HL-60 (cell line): ENCODE results near the gene MFAP3.

ENCODE experiments used
- POLR2AphosphoS5 ChIP-seq: IDR thresholded peaks from 2 replicates; pipeline ENCODE4 v1.6.1; 2012; ENCODE audit warnings: low read depth
- SPI1 ChIP-seq: IDR thresholded peaks from 2 replicates; pipeline ENCODE4 v1.6.1; 2012; ENCODE audit warnings: low read depth, mild to moderate bottlenecking, borderline replicate concordance
- TF ChIP-seq, protein P1 (sequence below): IDR thresholded peaks from one replicate; pipeline ENCODE4 v1.5.1; 2011; ENCODE audit warnings: low read length, control low read depth, inconsistent platforms; ENCODE audit not compliant: insufficient read depth
- TF ChIP-seq, protein P2 (sequence below): IDR thresholded peaks from 2 replicates; pipeline ENCODE4 v1.6.1; 2012; ENCODE audit warnings: low read depth; ENCODE audit not compliant: insufficient replicate concordance

DNA sequence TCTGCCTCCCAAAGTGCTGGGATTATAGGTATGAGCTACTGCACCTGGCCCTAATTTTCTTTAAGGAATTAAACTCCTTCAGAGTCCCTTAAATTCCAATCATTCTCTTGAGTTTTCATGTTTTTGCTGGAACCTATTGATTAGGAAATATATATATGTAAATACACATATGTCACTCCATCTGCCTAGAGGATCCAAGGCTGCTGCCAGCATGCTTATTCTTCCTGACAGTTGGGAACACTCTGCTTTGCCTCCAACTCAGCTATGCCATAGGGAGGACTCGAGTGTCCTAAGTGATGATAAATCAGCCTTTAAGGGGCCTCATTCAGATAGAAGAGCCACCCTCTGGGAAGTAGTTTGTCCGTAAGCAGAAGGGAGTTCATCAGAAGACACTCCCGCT lies 21.8 kb downstream of the MFAP3 start:
- TF ChIP-seq, protein P1, sequence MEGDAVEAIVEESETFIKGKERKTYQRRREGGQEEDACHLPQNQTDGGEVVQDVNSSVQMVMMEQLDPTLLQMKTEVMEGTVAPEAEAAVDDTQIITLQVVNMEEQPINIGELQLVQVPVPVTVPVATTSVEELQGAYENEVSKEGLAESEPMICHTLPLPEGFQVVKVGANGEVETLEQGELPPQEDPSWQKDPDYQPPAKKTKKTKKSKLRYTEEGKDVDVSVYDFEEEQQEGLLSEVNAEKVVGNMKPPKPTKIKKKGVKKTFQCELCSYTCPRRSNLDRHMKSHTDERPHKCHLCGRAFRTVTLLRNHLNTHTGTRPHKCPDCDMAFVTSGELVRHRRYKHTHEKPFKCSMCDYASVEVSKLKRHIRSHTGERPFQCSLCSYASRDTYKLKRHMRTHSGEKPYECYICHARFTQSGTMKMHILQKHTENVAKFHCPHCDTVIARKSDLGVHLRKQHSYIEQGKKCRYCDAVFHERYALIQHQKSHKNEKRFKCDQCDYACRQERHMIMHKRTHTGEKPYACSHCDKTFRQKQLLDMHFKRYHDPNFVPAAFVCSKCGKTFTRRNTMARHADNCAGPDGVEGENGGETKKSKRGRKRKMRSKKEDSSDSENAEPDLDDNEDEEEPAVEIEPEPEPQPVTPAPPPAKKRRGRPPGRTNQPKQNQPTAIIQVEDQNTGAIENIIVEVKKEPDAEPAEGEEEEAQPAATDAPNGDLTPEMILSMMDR: no peak
- TF ChIP-seq POLR2AphosphoS5 (no peak), SPI1 (no peak)
- TF ChIP-seq, protein P2, sequence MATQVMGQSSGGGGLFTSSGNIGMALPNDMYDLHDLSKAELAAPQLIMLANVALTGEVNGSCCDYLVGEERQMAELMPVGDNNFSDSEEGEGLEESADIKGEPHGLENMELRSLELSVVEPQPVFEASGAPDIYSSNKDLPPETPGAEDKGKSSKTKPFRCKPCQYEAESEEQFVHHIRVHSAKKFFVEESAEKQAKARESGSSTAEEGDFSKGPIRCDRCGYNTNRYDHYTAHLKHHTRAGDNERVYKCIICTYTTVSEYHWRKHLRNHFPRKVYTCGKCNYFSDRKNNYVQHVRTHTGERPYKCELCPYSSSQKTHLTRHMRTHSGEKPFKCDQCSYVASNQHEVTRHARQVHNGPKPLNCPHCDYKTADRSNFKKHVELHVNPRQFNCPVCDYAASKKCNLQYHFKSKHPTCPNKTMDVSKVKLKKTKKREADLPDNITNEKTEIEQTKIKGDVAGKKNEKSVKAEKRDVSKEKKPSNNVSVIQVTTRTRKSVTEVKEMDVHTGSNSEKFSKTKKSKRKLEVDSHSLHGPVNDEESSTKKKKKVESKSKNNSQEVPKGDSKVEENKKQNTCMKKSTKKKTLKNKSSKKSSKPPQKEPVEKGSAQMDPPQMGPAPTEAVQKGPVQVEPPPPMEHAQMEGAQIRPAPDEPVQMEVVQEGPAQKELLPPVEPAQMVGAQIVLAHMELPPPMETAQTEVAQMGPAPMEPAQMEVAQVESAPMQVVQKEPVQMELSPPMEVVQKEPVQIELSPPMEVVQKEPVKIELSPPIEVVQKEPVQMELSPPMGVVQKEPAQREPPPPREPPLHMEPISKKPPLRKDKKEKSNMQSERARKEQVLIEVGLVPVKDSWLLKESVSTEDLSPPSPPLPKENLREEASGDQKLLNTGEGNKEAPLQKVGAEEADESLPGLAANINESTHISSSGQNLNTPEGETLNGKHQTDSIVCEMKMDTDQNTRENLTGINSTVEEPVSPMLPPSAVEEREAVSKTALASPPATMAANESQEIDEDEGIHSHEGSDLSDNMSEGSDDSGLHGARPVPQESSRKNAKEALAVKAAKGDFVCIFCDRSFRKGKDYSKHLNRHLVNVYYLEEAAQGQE: no peak
